Esophagus muscularis mucosa (tissue), 4 donors: ENCODE data around the gene LILRB3.

Source experiments
- EP300 ChIP-seq: sonication (generic); formaldehyde crosslinking; IDR thresholded peaks from one replicate; pipeline ENCODE4 v1.6.1; 2017; ENCODE audit warnings: antibody characterized with exemption
- POLR2A ChIP-seq: fragments of 450-650 bp; IDR thresholded peaks from one replicate; pipeline ENCODE4 v1.6.1; 2017; ENCODE audit warnings: antibody characterized with exemption, moderate library complexity, mild to moderate bottlenecking, low read depth
- POLR2AphosphoS5 ChIP-seq, 2 donors: sonication (generic); formaldehyde crosslinking; IDR thresholded peaks; one replicate each; pipeline ENCODE4 v1.6.1; 2017; ENCODE audit warnings: antibody characterized with exemption in 2 of 2
- TF ChIP-seq, protein P1 (sequence below), 3 experiments: fragments of 200-600 bp in 2 of 3; fragments of 450-650 bp in 1 of 3; sonication (generic) in 2 of 3; IDR thresholded peaks; one replicate each; pipeline ENCODE4 v1.5.1; 2017 to 2019; ENCODE audit warnings: antibody characterized with exemption in 3 of 3, mild to moderate bottlenecking in 2 of 3, moderate library complexity in 1 of 3

DNA sequence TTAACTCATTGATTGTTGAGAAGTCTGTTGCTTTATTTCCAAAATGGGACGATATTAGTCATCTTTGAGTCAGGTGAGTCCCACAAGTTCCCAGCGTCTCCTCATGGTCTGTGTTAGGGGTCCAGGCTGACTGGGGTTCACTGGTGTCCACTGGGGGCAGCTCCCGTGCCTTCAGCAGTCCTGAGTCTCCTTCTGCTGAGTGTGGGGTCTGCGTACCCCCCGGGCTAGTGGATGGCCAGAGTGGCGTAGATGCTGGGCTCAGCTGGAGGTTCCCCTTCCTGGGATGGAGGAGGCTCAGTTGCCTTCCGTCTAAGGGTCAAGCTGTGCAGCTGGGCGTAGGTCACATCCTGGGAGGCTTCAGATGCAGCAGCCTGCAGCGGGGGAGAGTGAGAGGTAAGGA lies 5.9 kb downstream of the LILRB3 start:
- TF ChIP-seq, protein P1, sequence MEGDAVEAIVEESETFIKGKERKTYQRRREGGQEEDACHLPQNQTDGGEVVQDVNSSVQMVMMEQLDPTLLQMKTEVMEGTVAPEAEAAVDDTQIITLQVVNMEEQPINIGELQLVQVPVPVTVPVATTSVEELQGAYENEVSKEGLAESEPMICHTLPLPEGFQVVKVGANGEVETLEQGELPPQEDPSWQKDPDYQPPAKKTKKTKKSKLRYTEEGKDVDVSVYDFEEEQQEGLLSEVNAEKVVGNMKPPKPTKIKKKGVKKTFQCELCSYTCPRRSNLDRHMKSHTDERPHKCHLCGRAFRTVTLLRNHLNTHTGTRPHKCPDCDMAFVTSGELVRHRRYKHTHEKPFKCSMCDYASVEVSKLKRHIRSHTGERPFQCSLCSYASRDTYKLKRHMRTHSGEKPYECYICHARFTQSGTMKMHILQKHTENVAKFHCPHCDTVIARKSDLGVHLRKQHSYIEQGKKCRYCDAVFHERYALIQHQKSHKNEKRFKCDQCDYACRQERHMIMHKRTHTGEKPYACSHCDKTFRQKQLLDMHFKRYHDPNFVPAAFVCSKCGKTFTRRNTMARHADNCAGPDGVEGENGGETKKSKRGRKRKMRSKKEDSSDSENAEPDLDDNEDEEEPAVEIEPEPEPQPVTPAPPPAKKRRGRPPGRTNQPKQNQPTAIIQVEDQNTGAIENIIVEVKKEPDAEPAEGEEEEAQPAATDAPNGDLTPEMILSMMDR (IDR thresholded peaks at IDR 0.05), result no peak
- TF ChIP-seq POLR2A (no peak), POLR2AphosphoS5 (IDR thresholded peaks at IDR 0.05) (no peak), EP300 (no peak)
